HL-60 (cell line): Measurements from ENCODE around the gene CHMP6.

Source experiments
- DNase-seq, 2 experiments: peaks; one replicate each; pipeline ENCODE4 v3.0.0-alpha.2; 2010 to 2020; ENCODE audit warnings: low read depth in 1 of 2, low spot score in 1 of 2
- H3K27ac ChIP-seq: fragments of 250-450 bp; sonication (Bioruptor Pico); replicated peaks from 2 replicates; pipeline ENCODE4 v1.5.1; 2020; ENCODE audit warnings: mild to moderate bottlenecking, moderate library complexity
- H3K27me3 ChIP-seq: fragments of 250-450 bp; sonication (Bioruptor Pico); 2 replicates; pipeline ENCODE4 v1.5.1; 2021; ENCODE audit warnings: mild to moderate bottlenecking, moderate library complexity; ENCODE audit not compliant: insufficient read depth, poor library complexity, severe bottlenecking
- H3K4me3 ChIP-seq: replicated peaks from 2 replicates; pipeline ENCODE4 v1.5.1; 2011; ENCODE audit warnings: mild to moderate bottlenecking, control low read depth, low read length; ENCODE audit not compliant: insufficient read depth
- CTCF ChIP-seq: IDR thresholded peaks from one replicate; pipeline ENCODE4 v1.5.1; 2011; ENCODE audit warnings: low read length, control low read depth, inconsistent platforms; ENCODE audit not compliant: insufficient read depth
- GABPA ChIP-seq: IDR thresholded peaks from 2 replicates; pipeline ENCODE4 v1.6.1; 2012; ENCODE audit warnings: low read depth
- POLR2AphosphoS5 ChIP-seq: IDR thresholded peaks from 2 replicates; pipeline ENCODE4 v1.6.1; 2012; ENCODE audit warnings: low read depth
- REST ChIP-seq: IDR thresholded peaks from 2 replicates; pipeline ENCODE4 v1.6.1; 2012; ENCODE audit warnings: low read depth; ENCODE audit not compliant: insufficient replicate concordance
- SPI1 ChIP-seq: IDR thresholded peaks from 2 replicates; pipeline ENCODE4 v1.6.1; 2012; ENCODE audit warnings: low read depth, mild to moderate bottlenecking, borderline replicate concordance

Gene CHMP6

GRCh38 chr17:81044428-81044763 lies 52.8 kb downstream of the CHMP6 start:
- Histone ChIP-seq H3K27ac (no peak overlapping the region), H3K27me3 (no peaks in the 10 kb centered on the region), H3K4me3 (no peak overlapping the region)
- TF ChIP-seq POLR2AphosphoS5 (no peak), REST (no peak), SPI1 (no peak), GABPA (no peak), CTCF (no peak)
- no peak for DNase-seq

GRCh38 chr17:81044764-81045589 lies 53.3 kb downstream of the CHMP6 start:
- Histone ChIP-seq H3K4me3 (no peak overlapping the region), H3K27me3 (no peaks in the 10 kb centered on the region), H3K27ac (no peak overlapping the region)
- no peak for DNase-seq
- TF ChIP-seq POLR2AphosphoS5 = no peak
- TF ChIP-seq REST = no peak
- no peak for TF ChIP-seq CTCF
- TF ChIP-seq GABPA = no peak
- no peak for TF ChIP-seq SPI1

- TF ChIP-seq CTCF = no peak
- TF ChIP-seq POLR2AphosphoS5 = no peak
- no peak for TF ChIP-seq SPI1
- TF ChIP-seq GABPA = no peak
- no peak for TF ChIP-seq REST
- Histone ChIP-seq H3K27ac (no peak overlapping the region), H3K27me3 (no peaks in the 10 kb centered on the region), H3K4me3 (no peak overlapping the region)
- no peak for DNase-seq
These were observed 54.0 kb downstream of the CHMP6 start for GRCh38 chr17:81045590-81046095.
